Endothelial cell (in vitro differentiated cells): ENCODE measurements around the gene PHACTR1. TPM values are rescaled to one million over a fixed set of nuclear protein-coding genes. Genes with fewer than 3 reads are reported as not detected.

Experiments used
- DNase-seq: peaks from one replicate; pipeline ENCODE4 v3.0.0; 2021; ENCODE audit warnings: low spot score
- H3K27ac Mint-ChIP-seq: one replicate; pipeline ENCODE4 v1.8.0; 2021; ENCODE audit warnings: mixed read lengths, inconsistent platforms; ENCODE audit not compliant: unreplicated experiment
- H3K27me3 Mint-ChIP-seq: one replicate; pipeline ENCODE4 v1.8.0; 2021; ENCODE audit warnings: mild to moderate bottlenecking, moderate library complexity, mixed read lengths, inconsistent platforms; ENCODE audit not compliant: unreplicated experiment
- H3K36me3 Mint-ChIP-seq: one replicate; pipeline ENCODE4 v1.8.0; 2021; ENCODE audit warnings: mild to moderate bottlenecking, low read depth, mixed read lengths, inconsistent platforms; ENCODE audit not compliant: unreplicated experiment
- H3K4me1 Mint-ChIP-seq: one replicate; pipeline ENCODE4 v1.8.0; 2021; ENCODE audit warnings: mild to moderate bottlenecking, mixed read lengths, inconsistent platforms; ENCODE audit not compliant: unreplicated experiment
- H3K4me3 Mint-ChIP-seq: one replicate; pipeline ENCODE4 v1.8.0; 2021; ENCODE audit warnings: mild to moderate bottlenecking, mixed read lengths, inconsistent platforms; ENCODE audit not compliant: unreplicated experiment
- H3K9me3 Mint-ChIP-seq: one replicate; pipeline ENCODE4 v1.8.0; 2021; ENCODE audit warnings: mixed read lengths, inconsistent platforms; ENCODE audit not compliant: unreplicated experiment
- CTCF ChIP-seq: fragments of 200-600 bp; sonication (generic); IDR thresholded peaks from one replicate; pipeline ENCODE4 v1.5.0; 2021; ENCODE audit warnings: antibody characterized with exemption; ENCODE audit not compliant: unreplicated experiment
- total RNA-seq: library from RNA; stranded (reverse); fragmentation: NEBNext Ultra II Directional; extraction: Animal tissue kit (Norgen Biotek cat#: 25700); gene quantifications from one replicate; pipeline ENCODE4 v1.2.1, GENCODE V29; 2021; ENCODE audit not compliant: unreplicated experiment

The PHACTR1 gene
- total RNA-seq, 1 donor from 2014 or later = 39.9 TPM

DNA sequence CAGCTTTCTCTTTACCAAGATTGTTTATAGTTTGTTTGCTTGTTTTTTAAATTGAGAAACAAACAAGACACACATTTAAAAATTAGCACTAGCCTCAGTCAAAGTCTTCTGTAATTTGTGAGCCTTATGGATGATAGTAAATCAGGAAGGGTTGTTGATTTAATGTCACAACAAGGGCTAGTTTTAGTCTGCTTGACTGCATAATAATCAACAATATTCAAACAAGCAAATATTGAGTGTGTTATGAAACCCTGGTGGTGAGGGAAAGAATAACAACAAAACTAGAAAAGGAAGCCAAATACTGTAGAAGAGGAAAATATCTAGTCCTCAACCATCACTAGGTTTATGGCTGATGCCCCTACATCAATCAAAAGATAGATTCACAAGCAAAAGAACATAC lies 383.2 kb downstream of the PHACTR1 start:
- TF ChIP-seq CTCF = peak; percentile 72
- peaks cover 4% of the 10 kb centered on the region for H3K4me1 Mint-ChIP-seq
- no peaks in the 10 kb centered on the region for H3K9me3 Mint-ChIP-seq
- H3K27me3 Mint-ChIP-seq = peaks cover under 1% of the 10 kb centered on the region
- H3K36me3 Mint-ChIP-seq = no peaks in the 10 kb centered on the region
- H3K27ac Mint-ChIP-seq = no peak overlapping the region
- H3K4me3 Mint-ChIP-seq = no peak overlapping the region
- DNase-seq = no peak

DNA sequence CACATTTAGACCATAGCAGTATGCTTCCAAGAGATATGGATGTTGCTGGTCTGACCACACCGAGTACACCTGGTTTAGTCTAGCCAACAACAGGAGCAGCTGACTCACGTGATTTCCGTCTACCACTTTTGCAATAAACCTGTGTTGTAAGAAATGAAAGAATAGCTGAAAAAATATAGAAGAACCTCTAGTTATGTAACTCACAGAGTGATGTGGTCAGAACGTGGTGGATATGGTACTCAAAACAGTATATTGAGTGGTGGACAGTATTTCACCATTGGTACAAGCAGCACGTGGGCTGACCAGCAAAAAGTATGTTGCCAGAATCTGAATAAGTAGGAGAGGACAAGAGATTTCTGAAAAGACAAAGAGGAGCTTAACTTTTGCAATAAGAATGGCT lies 384.8 kb downstream of the PHACTR1 start:
- Mint-ChIP-seq H3K9me3 (no peaks in the 10 kb centered on the region), H3K4me3 (no peak overlapping the region), H3K27me3 (no peaks in the 10 kb centered on the region), H3K36me3 (no peaks in the 10 kb centered on the region), H3K27ac (no peak overlapping the region), H3K4me1 (no peaks in the 10 kb centered on the region)
- TF ChIP-seq CTCF = no peak
- DNase-seq = no peak

GRCh38 chr6:13101985-13102384 lies 385.4 kb downstream of the PHACTR1 start:
- H3K36me3 Mint-ChIP-seq = no peaks in the 10 kb centered on the region
- no peaks in the 10 kb centered on the region for H3K27me3 Mint-ChIP-seq
- H3K27ac Mint-ChIP-seq = no peak overlapping the region
- no peak overlapping the region for H3K4me3 Mint-ChIP-seq
- TF ChIP-seq CTCF = no peak
- no peaks in the 10 kb centered on the region for H3K4me1 Mint-ChIP-seq
- DNase-seq = no peak
- H3K9me3 Mint-ChIP-seq = no peaks in the 10 kb centered on the region

GRCh38 chr6:13103169-13103568 lies 386.6 kb downstream of the PHACTR1 start:
- no peaks in the 10 kb centered on the region for H3K27me3 Mint-ChIP-seq
- H3K36me3 Mint-ChIP-seq = no peaks in the 10 kb centered on the region
- H3K27ac Mint-ChIP-seq = no peak overlapping the region
- H3K9me3 Mint-ChIP-seq = no peaks in the 10 kb centered on the region
- no peak for TF ChIP-seq CTCF
- no peaks in the 10 kb centered on the region for H3K4me1 Mint-ChIP-seq
- no peak overlapping the region for H3K4me3 Mint-ChIP-seq
- no peak for DNase-seq

GRCh38 chr6:13105139-13105538 lies 388.6 kb downstream of the PHACTR1 start:
- Mint-ChIP-seq H3K4me3 (no peak overlapping the region), H3K9me3 (no peaks in the 10 kb centered on the region), H3K27me3 (no peaks in the 10 kb centered on the region), H3K27ac (no peak overlapping the region), H3K36me3 (no peaks in the 10 kb centered on the region), H3K4me1 (no peaks in the 10 kb centered on the region)
- DNase-seq = no peak
- no peak for TF ChIP-seq CTCF
